HCT116 (cell line): ENCODE results near the gene ELF2. TPM values are rescaled to one million over a fixed set of nuclear protein-coding genes. Genes with fewer than 3 reads are reported as not detected.
"Not testable (repeated sequence)": the region's sequence is repeated elsewhere in the genome, so short reads cannot be mapped to it uniquely, and the experiment has no call there.

Source experiments
- ATAC-seq: fragments of 200-7000 bp; cut with Tn5 transposase; 2 replicates; pipeline ENCODE4 v1.9.1; 2020; ENCODE audit warnings: mild to moderate bottlenecking, moderate library complexity
- BruUV-seq: library from RNA; stranded (reverse); fragments of 400-500 nt; replicated peaks from 2 replicates; lab custom pipeline; 2021; lab: Mats Ljungman, UMichigan
- CTCF ChIA-PET: fragments of 300-600 bp; sonication (Branson Sonifier 250); formaldehyde crosslinking; loops from one replicate; lab custom pipeline; 2021; ENCODE audit warnings: antibody characterized with exemption; lab: Charles Lee
- POLR2A ChIA-PET: fragments of 300-600, 350-600 bp; sonication (Branson Sonifier 250); formaldehyde crosslinking; loops from one replicate; lab custom pipeline; 2021; ENCODE audit warnings: antibody characterized with exemption; lab: Charles Lee
- RAD21 ChIA-PET, 2 experiments: fragments of 300-600 bp; sonication (Branson Sonifier 250); formaldehyde crosslinking; loops; one replicate each; lab custom pipeline; 2023; ENCODE audit warnings: low total read pairs in 2 of 2; ENCODE audit not compliant: uncharacterized antibody in 2 of 2, unreplicated experiment in 2 of 2, low non-redundant PET in 1 of 2; lab: Charles Lee
- DNase-seq: peaks from one replicate; pipeline ENCODE4 v3.0.0-alpha.2; 2010; ENCODE audit warnings: low read depth, low spot score
- H2AFZ ChIP-seq: fragments of 200-600 bp; shearing (Covaris generic), sonication (generic); 2 replicates; pipeline ENCODE4 v1.6.1; 2017; ENCODE audit warnings: low read depth, mixed run types, mixed read lengths, antibody characterized with exemption, low read length; ENCODE audit not compliant: poor library complexity, severe bottlenecking
- H3K27ac ChIP-seq: 2 replicates; pipeline ENCODE4 v1.5.1; 2012; ENCODE audit warnings: low read depth, low read length
- H3K27me3 ChIP-seq: fragments of 200-600 bp; sonication (generic); 2 replicates; pipeline ENCODE4 v1.6.1; 2016; ENCODE audit warnings: mixed run types, low read length, mixed read lengths; ENCODE audit not compliant: insufficient read depth
- H3K36me3 ChIP-seq, 2 experiments: fragments of 200-500 bp in 1 of 2; fragments of 200-600 bp in 1 of 2; sonication (Bioruptor generic) in 1 of 2; sonication (generic) in 1 of 2; 2 replicates each; pipeline versions ENCODE4 v1.5.1 to v1.6.1; 2014 to 2016; ENCODE audit warnings: low read length in 2 of 2, inconsistent platforms in 1 of 2, mixed read lengths in 1 of 2, mixed run types in 1 of 2; ENCODE audit not compliant: insufficient read depth in 2 of 2, control insufficient read depth in 1 of 2
- H3K4me1 ChIP-seq, 2 experiments: fragments of 200-600 bp in 1 of 2; sonication (generic) in 1 of 2; 2 replicates each; pipeline versions ENCODE4 v1.5.1 to v1.6.1; 2012 to 2017; ENCODE audit warnings: low read length in 2 of 2, inconsistent platforms in 1 of 2, mild to moderate bottlenecking in 1 of 2, mixed read lengths in 1 of 2, mixed run types in 1 of 2, moderate library complexity in 1 of 2; ENCODE audit not compliant: insufficient read depth in 2 of 2, control insufficient read depth in 1 of 2
- H3K4me2 ChIP-seq: fragments of 200-600 bp; sonication (generic); 2 replicates; pipeline ENCODE4 v1.6.1; 2017; ENCODE audit warnings: mixed run types, low read length, mixed read lengths
- H3K4me3 ChIP-seq, 2 experiments: fragments of 200-600 bp in 1 of 2; sonication (generic) in 1 of 2; replicated peaks in 1 of 2; 2 replicates each; pipeline ENCODE4 v1.5.1; 2011 to 2016; ENCODE audit warnings: low read length in 2 of 2, control low read depth in 1 of 2, low read depth in 1 of 2, mild to moderate bottlenecking in 1 of 2, mixed read lengths in 1 of 2, mixed run types in 1 of 2
- H3K79me2 ChIP-seq: fragments of 200-600 bp; sonication (generic); 2 replicates; pipeline ENCODE4 v1.6.1; 2017; ENCODE audit warnings: mild to moderate bottlenecking, mixed run types, low read length, moderate library complexity, mixed read lengths; ENCODE audit not compliant: insufficient read depth
- H3K9ac ChIP-seq: fragments of 200-600 bp; sonication (generic); 2 replicates; pipeline ENCODE4 v1.6.1; 2016; ENCODE audit warnings: low read length, mixed read lengths
- H3K9me2 ChIP-seq: fragments of 200-600 bp; sonication (generic), shearing (Covaris generic); 2 replicates; pipeline ENCODE4 v1.6.1; 2017; ENCODE audit warnings: mixed run types, mild to moderate bottlenecking, moderate library complexity; ENCODE audit not compliant: insufficient read depth
- H3K9me3 ChIP-seq, 2 experiments: fragments of 200-500 bp in 1 of 2; fragments of 200-600 bp in 1 of 2; sonication (Bioruptor generic) in 1 of 2; sonication (generic) in 1 of 2; 2 replicates each; pipeline ENCODE4 v1.6.1; 2014 to 2017; ENCODE audit warnings: low read length in 2 of 2, mixed read lengths in 2 of 2, inconsistent platforms in 1 of 2, low read depth in 1 of 2, mild to moderate bottlenecking in 1 of 2, mixed run types in 1 of 2, moderate library complexity in 1 of 2; ENCODE audit not compliant: control insufficient read depth in 1 of 2, insufficient read depth in 1 of 2
- H4K20me1 ChIP-seq: fragments of 200-600 bp; sonication (generic), shearing (Covaris generic); 2 replicates; pipeline ENCODE4 v1.6.1; 2017; ENCODE audit warnings: mixed run types, mild to moderate bottlenecking, moderate library complexity; ENCODE audit not compliant: insufficient read depth
- CBX3 ChIP-seq: IDR thresholded peaks from 2 replicates; pipeline ENCODE4 v1.6.1; 2012; ENCODE audit warnings: low read depth
- EGR1 ChIP-seq: IDR thresholded peaks from 2 replicates; pipeline ENCODE4 v1.6.1; 2012; ENCODE audit warnings: low read depth
- ELF1 ChIP-seq: IDR thresholded peaks from 2 replicates; pipeline ENCODE4 v1.6.1; 2012; ENCODE audit warnings: low read depth, borderline replicate concordance
- EZH2 ChIP-seq: fragments of 200-600 bp; sonication (generic); IDR thresholded peaks from 2 replicates; pipeline ENCODE4 v1.6.1; 2017; ENCODE audit warnings: antibody characterized with exemption, mixed run types
- FOSL1 ChIP-seq: IDR thresholded peaks from 2 replicates; pipeline ENCODE4 v1.6.1; 2012; ENCODE audit warnings: low read depth
- JUND ChIP-seq: IDR thresholded peaks from 2 replicates; pipeline ENCODE4 v1.6.1; 2012
- ZNF274 ChIP-seq: fragments of 200-500 bp; sonication (Bioruptor generic); IDR thresholded peaks from 2 replicates; pipeline ENCODE4 v1.6.1; 2014; ENCODE audit warnings: mild to moderate bottlenecking, low read depth, low read length, inconsistent platforms
- intact Hi-C: fragments of 100-400 bp; cut with micrococcal nuclease; formaldehyde crosslinking; loops from 2 replicates; pipeline ENCODE4 v1.10.0; 2022
- total RNA-seq: library from RNA; stranded (reverse); gene quantifications from one replicate; pipeline ENCODE4 v1.2.1, GENCODE V29; 2021; ENCODE audit not compliant: unreplicated experiment
- TF ChIP-seq, protein P1 (sequence below): IDR thresholded peaks from 2 replicates; pipeline ENCODE4 v1.6.1; 2012

Gene ELF2
- total RNA-seq, 1 experiment from 2014 or later, result 28.2 TPM

DNA sequence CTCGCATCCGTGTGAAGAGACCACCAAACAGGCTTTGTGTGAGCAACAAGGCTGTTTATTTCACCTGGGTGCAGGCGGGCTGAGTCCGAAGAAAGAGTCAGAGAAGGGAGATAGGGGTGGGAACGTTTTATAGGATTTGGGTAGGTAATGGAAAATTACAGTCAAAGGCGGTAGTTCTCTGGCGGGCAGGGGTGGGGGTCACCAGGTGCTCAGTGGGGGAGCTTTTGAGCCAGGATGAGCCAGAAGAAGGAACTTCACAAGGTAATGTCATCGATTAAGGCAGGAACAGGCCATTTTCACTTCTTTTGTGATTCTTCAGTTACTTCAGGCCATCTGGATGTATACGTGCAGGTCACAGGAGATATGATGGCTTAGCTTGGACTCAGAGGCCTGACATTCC, 19.0 kb downstream of the ELF2 start:
- BruUV-seq, H3K4me3 ChIP-seq, POLR2A ChIA-PET, H3K4me2 ChIP-seq, H3K9me3 ChIP-seq, CTCF ChIA-PET, H3K9me2 ChIP-seq, intact Hi-C loops, RAD21 ChIA-PET, H3K27me3 ChIP-seq, H3K4me1 ChIP-seq, DNase-seq, ATAC-seq, H2AFZ ChIP-seq, H3K79me2 ChIP-seq, H3K36me3 ChIP-seq, H4K20me1 ChIP-seq, H3K9ac ChIP-seq, H3K27ac ChIP-seq: not testable (repeated sequence)

DNA sequence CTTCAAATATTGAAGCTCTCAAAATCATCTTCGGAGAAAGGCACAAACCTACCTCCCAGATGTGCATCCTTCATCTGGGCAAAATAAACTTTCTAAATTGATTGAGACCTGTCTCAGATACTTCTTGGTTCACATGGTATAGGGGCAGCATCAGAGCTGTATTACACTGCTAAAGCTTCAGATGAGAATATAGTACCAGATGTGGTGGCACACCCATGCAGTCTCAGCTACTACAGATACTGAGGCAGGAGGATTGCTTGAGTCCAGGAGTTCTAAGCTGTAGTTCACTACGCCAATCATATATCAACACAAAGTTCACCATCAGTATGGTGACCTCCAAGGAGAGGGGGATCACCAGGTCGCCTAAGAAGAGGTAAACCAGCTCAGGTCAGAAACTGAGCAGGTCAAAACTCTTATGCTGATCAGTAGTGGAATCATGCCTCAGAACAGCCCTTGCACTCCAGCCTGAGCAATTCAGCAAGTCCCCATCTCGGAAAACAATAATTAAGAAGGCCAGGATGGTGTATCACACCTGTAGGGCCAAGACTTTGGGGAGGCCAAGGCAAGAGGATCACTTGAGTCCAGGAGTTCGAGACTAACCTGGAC, 22.0 kb downstream of the ELF2 start:
- no peaks in the 10 kb centered on the region for H3K9me3 ChIP-seq
- H4K20me1 ChIP-seq, result no peaks in the 10 kb centered on the region
- intact Hi-C loops, result no loop called here
- H3K79me2 ChIP-seq, result no peaks in the 10 kb centered on the region
- H3K9me2 ChIP-seq, result no peaks in the 10 kb centered on the region
- ChIA-PET POLR2A (interaction anchor here (0.6 kb wide), 1 partner anchor 59 kb away, joined by 3 read pairs; no protein-coding TSS in a partner anchor), CTCF (no interaction called here), RAD21 (no interaction called here)
- ATAC-seq (no peak), DNase-seq (no peak)
- H3K4me3 ChIP-seq, result no peak overlapping the region
- TF ChIP-seq EZH2 (no peak), EGR1 (no peak), ELF1 (no peak), ZNF274 (no peak), FOSL1 (no peak), JUND (no peak), CBX3 (no peak)
- TF ChIP-seq, protein P1, sequence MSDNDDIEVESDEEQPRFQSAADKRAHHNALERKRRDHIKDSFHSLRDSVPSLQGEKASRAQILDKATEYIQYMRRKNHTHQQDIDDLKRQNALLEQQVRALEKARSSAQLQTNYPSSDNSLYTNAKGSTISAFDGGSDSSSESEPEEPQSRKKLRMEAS, result no peak
- no peaks in the 10 kb centered on the region for H3K27me3 ChIP-seq
- H3K4me2 ChIP-seq, result no peak overlapping the region
- no peaks in the 10 kb centered on the region for H3K36me3 ChIP-seq
- no peak overlapping the region for H3K9ac ChIP-seq
- BruUV-seq, result no TSS peak
- H2AFZ ChIP-seq, result no peak overlapping the region
- H3K4me1 ChIP-seq, result no peaks in the 10 kb centered on the region
- H3K27ac ChIP-seq, result no peak overlapping the region
